PC-9 (cell line): ENCODE data around the gene FGF22.

ENCODE experiments used
- EZH2 ChIP-seq: fragments of 200-600 bp; sonication (generic); IDR thresholded peaks from 2 replicates; pipeline ENCODE4 v1.8.0; 2017; ENCODE audit warnings: antibody characterized with exemption, low read depth
- TF ChIP-seq, protein P1 (sequence below): fragments of 200-600 bp; sonication (generic); conservative IDR thresholded peaks from 2 replicates; pipeline ENCODE4 v1.6.1; 2017; ENCODE audit warnings: mixed run types, antibody characterized with exemption, mild to moderate bottlenecking, moderate library complexity

DNA sequence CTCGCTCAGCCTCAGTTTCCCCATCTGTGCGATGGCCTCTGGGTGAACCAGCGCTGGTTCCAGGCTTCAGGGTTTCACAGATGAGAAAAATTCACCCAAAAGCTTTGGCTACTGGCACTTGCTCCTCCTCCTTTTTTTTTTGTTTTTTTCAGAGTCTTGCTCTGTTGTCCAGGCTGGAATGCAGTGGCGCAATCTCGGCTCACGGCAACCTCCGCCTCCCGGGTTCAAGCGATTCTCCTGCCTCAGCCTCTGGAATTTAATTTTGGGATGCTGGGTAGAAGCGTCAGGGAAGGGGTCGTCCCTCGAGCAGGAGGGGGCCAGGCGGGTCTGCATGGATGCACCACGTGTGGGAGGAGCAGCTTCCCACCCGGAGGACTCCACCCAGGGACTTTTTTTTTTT, 48.5 kb downstream of the FGF22 start:
- TF ChIP-seq, protein P1, sequence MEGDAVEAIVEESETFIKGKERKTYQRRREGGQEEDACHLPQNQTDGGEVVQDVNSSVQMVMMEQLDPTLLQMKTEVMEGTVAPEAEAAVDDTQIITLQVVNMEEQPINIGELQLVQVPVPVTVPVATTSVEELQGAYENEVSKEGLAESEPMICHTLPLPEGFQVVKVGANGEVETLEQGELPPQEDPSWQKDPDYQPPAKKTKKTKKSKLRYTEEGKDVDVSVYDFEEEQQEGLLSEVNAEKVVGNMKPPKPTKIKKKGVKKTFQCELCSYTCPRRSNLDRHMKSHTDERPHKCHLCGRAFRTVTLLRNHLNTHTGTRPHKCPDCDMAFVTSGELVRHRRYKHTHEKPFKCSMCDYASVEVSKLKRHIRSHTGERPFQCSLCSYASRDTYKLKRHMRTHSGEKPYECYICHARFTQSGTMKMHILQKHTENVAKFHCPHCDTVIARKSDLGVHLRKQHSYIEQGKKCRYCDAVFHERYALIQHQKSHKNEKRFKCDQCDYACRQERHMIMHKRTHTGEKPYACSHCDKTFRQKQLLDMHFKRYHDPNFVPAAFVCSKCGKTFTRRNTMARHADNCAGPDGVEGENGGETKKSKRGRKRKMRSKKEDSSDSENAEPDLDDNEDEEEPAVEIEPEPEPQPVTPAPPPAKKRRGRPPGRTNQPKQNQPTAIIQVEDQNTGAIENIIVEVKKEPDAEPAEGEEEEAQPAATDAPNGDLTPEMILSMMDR, result no peak
- TF ChIP-seq EZH2, result no peak
